ENCODE data around the gene CST7. TPM values are rescaled to one million over a fixed set of nuclear protein-coding genes. Genes with fewer than 3 reads are reported as not detected.

Gene CST7
- total RNA-seq, 1 experiment from 2014 or later, result not detected

GRCh38 chr20:24936526-24937407 is 12.3 kb upstream of the CST7 start:
- no peak overlapping the region for H2BK5ac ChIP-seq (ENCODE audit: insufficient read length, low read length)
- no peak overlapping the region for H3K56ac ChIP-seq (ENCODE audit: insufficient read length, low read depth, low read length)
- H2BK12ac ChIP-seq (ENCODE audit: insufficient read length, low read depth, low read length), result no peak overlapping the region
- Mint-ChIP-seq H3K4me3 (no peak overlapping the region), H3K9me3 (peaks cover 14 to 25% of the 10 kb centered on the region in 2 experiments; a peak in 4 of 5 replicates), H3K27ac (no peak overlapping the region), H3K36me3 (ENCODE audit: insufficient read depth in 1 of 3, low read depth in 3 of 3) (0 out of 7 replicates have a peak, but pooled peaks cover 0 to 5% (median 3%) of the 10 kb centered on the region in 3 experiments), H3K27me3 (ENCODE audit: low read depth) (peaks cover 7% of the 10 kb centered on the region; the same call in 1 of the 2 replicates), H3K4me1 (no peaks in the 10 kb centered on the region)
- no peaks in the 10 kb centered on the region for H3K9me3 ChIP-seq (ENCODE audit: control insufficient read depth, low read depth, low read length)
- no peak overlapping the region for H3K9ac ChIP-seq (ENCODE audit: extremely low read depth, insufficient read length, low read length)
- no peak overlapping the region for H2BK120ac ChIP-seq (ENCODE audit: low read depth, low read length, poor library complexity, severe bottlenecking)
- no peak overlapping the region for H4K5ac ChIP-seq (ENCODE audit: insufficient read length, low read depth, low read length)
- no peaks in the 10 kb centered on the region for H4K20me1 ChIP-seq (ENCODE audit: control insufficient read depth, insufficient read depth, insufficient read length)
- H4K8ac ChIP-seq (replicated peaks; ENCODE audit: insufficient read length, low read depth, low read length), result no peak overlapping the region
- no peak overlapping the region for H2BK15ac ChIP-seq (ENCODE audit: low read depth, low read length)
- no peak overlapping the region for H3K23ac ChIP-seq (ENCODE audit: insufficient read length, low read depth, low read length)
- no CpG with 5 or more reads among the region's 7 CpGs for WGBS (ENCODE audit: extremely low coverage, insufficient read length, low lambda C conversion rate)
- H2AK5ac ChIP-seq (ENCODE audit: insufficient read length, low read length), result no peak overlapping the region
- H3K14ac ChIP-seq (ENCODE audit: insufficient read depth, low read length), result no peak overlapping the region
- H2AFZ ChIP-seq (ENCODE audit: low read length), result no peak overlapping the region
- no peak overlapping the region for H3K18ac ChIP-seq (ENCODE audit: insufficient read length, low read depth, low read length)
- H3K27ac ChIP-seq (ENCODE audit: insufficient read length, low read depth, low read length), result no peak overlapping the region
- H3K79me1 ChIP-seq (ENCODE audit: insufficient read depth, low read depth, low read length, poor library complexity, severe bottlenecking), result no peaks in the 10 kb centered on the region
- H3T11ph ChIP-seq (ENCODE audit: low read length), result no peak overlapping the region
- no peak overlapping the region for H2BK20ac ChIP-seq (ENCODE audit: low read depth, low read length, poor library complexity, severe bottlenecking)
- no peaks in the 10 kb centered on the region for H3K27me3 ChIP-seq (ENCODE audit: insufficient read depth, low read length)
- H3K4me2 ChIP-seq (ENCODE audit: insufficient read depth, insufficient read length, low read length), result no peak overlapping the region
- no peak overlapping the region for H3K4ac ChIP-seq (ENCODE audit: low read depth, low read length)
- no peak for TF ChIP-seq CTCF (conservative IDR thresholded peaks at IDR 0.05)
- no peaks in the 10 kb centered on the region for H3K23me2 ChIP-seq (ENCODE audit: insufficient read length, low read depth, low read length, poor library complexity, severe bottlenecking)
- no peaks in the 10 kb centered on the region for H3K4me1 ChIP-seq (ENCODE audit: insufficient read depth, low read length)
- no peaks in the 10 kb centered on the region for H3K79me2 ChIP-seq (ENCODE audit: insufficient read depth, low read length)
- no peak for DNase-seq
- no peak overlapping the region for H4K91ac ChIP-seq (ENCODE audit: insufficient read length, low read depth, low read length)
